GM21786 (cell line): ENCODE measurements around the gene RASAL3.
"Not testable (repeated sequence)": the region's sequence is repeated elsewhere in the genome, so short reads cannot be mapped to it uniquely, and the experiment has no call there.

Experiments
- ATAC-seq: cut with Tn5 transposase; IDR thresholded peaks from one replicate; pipeline ENCODE4 v1.9.1; 2021; ENCODE audit not compliant: unreplicated experiment

The RASAL3 gene

GRCh38 chr19:15475169-15475568 lies 10.8 kb upstream of the RASAL3 start:
- ATAC-seq = no peak

GRCh38 chr19:15473821-15474220 lies 9.5 kb upstream of the RASAL3 start:
- not testable (repeated sequence) for ATAC-seq

GRCh38 chr19:15471639-15472101 lies 7.3 kb upstream of the RASAL3 start:
- ATAC-seq = no peak

- no peak for ATAC-seq
Measured at GRCh38 chr19:15469513-15470297, 5.4 kb upstream of the RASAL3 start.

- no peak for ATAC-seq
Measured at GRCh38 chr19:15468675-15469512, 4.5 kb upstream of the RASAL3 start.

GRCh38 chr19:15467734-15468214 lies 3.4 kb upstream of the RASAL3 start:
- ATAC-seq = no peak

GRCh38 chr19:15466851-15467733 lies 2.7 kb upstream of the RASAL3 start:
- ATAC-seq = peak; percentile 65

- ATAC-seq = no peak
Measured at GRCh38 chr19:15463861-15464371, 428 bp downstream of the RASAL3 start.

- ATAC-seq = no peak
Measured at GRCh38 chr19:15461694-15462093, 2.6 kb downstream of the RASAL3 start.

- no peak for ATAC-seq
Measured at GRCh38 chr19:15457701-15458484, 6.5 kb downstream of the RASAL3 start.

GRCh38 chr19:15456871-15457700 lies 7.3 kb downstream of the RASAL3 start:
- no peak for ATAC-seq

- no peak for ATAC-seq
Measured at GRCh38 chr19:15456441-15456840, 7.9 kb downstream of the RASAL3 start.

GRCh38 chr19:15455996-15456395 lies 8.3 kb downstream of the RASAL3 start:
- ATAC-seq = no peak

- ATAC-seq = no peak
Measured at GRCh38 chr19:15453906-15454860, 10.2 kb downstream of the RASAL3 start.

GRCh38 chr19:15453091-15453578 lies 11.2 kb downstream of the RASAL3 start:
- ATAC-seq = no peak

GRCh38 chr19:15452111-15453047 lies 12.0 kb downstream of the RASAL3 start:
- no peak for ATAC-seq

GRCh38 chr19:15450528-15450890 lies 13.8 kb downstream of the RASAL3 start:
- ATAC-seq = no peak
